IMR-90 (cell line): ENCODE measurements around the gene SOX5. TPM values are rescaled to one million over a fixed set of nuclear protein-coding genes. Genes with fewer than 3 reads are reported as not detected.

Source experiments
- ATAC-seq: fragments of 200-7000 bp; cut with Tn5 transposase; 2 replicates; pipeline ENCODE4 v1.9.1; 2020; ENCODE audit warnings: low read depth, mild to moderate bottlenecking, moderate library complexity
- BruUV-seq: library from RNA; stranded (reverse); fragments of 400-500 nt; replicated peaks from 2 replicates; lab custom pipeline; 2021; lab: Mats Ljungman, UMichigan
- CTCF ChIA-PET: fragments of 300-600 bp; formaldehyde crosslinking; extraction: SDS; loops from one replicate; lab custom pipeline; 2021; ENCODE audit warnings: antibody characterized with exemption; lab: Yijun Ruan, JAX
- POLR2A ChIA-PET: fragments of 300-600 bp; sonication (Branson Sonifier 250); formaldehyde crosslinking; loops from one replicate; lab custom pipeline; 2022; ENCODE audit warnings: antibody characterized with exemption; ENCODE audit not compliant: unreplicated experiment; lab: Charles Lee
- DNase-seq: peaks from one replicate; pipeline ENCODE4 v3.0.0; 2013
- H2AFZ ChIP-seq: replicated peaks from 2 replicates; pipeline ENCODE3; 2013; ENCODE audit warnings: low read length, mild to moderate bottlenecking; ENCODE audit not compliant: poor library complexity
- H2AK5ac ChIP-seq: 2 replicates; pipeline ENCODE4 v1.6.1; 2013; ENCODE audit warnings: low read depth, low read length, inconsistent platforms
- H2AK9ac ChIP-seq: replicated peaks from 2 replicates; pipeline ENCODE3; 2013; ENCODE audit warnings: mild to moderate bottlenecking, low read depth, low read length, moderate library complexity; ENCODE audit not compliant: poor library complexity
- H2BK120ac ChIP-seq: 2 replicates; pipeline ENCODE4 v1.6.1; 2013; ENCODE audit warnings: low read depth, low read length, inconsistent platforms
- H2BK15ac ChIP-seq: 3 replicates; pipeline ENCODE4 v1.6.1; 2013; ENCODE audit warnings: low read depth, low read length, inconsistent platforms
- H2BK20ac ChIP-seq: 2 replicates; pipeline ENCODE4 v1.6.1; 2013; ENCODE audit warnings: low read depth, mild to moderate bottlenecking, inconsistent platforms, low read length, moderate library complexity
- H2BK5ac ChIP-seq: 2 replicates; pipeline ENCODE4 v1.6.1; 2013; ENCODE audit warnings: mild to moderate bottlenecking, low read depth, low read length, inconsistent platforms; ENCODE audit not compliant: poor library complexity, severe bottlenecking
- H3K14ac ChIP-seq: replicated peaks from 2 replicates; pipeline ENCODE4 v1.6.1; 2013; ENCODE audit warnings: low read depth, low read length, inconsistent platforms
- H3K18ac ChIP-seq: 2 replicates; pipeline ENCODE4 v1.6.1; 2013; ENCODE audit warnings: low read depth, low read length, control low read depth
- H3K23ac ChIP-seq: 2 replicates; pipeline ENCODE4 v1.6.1; 2013; ENCODE audit warnings: low read depth, low read length, inconsistent platforms
- H3K27ac ChIP-seq: 2 replicates; pipeline ENCODE4 v1.5.1; 2013; ENCODE audit warnings: mild to moderate bottlenecking, control low read depth, low read length; ENCODE audit not compliant: insufficient read depth
- H3K27me3 ChIP-seq: 2 replicates; pipeline ENCODE4 v1.6.1; 2013; ENCODE audit warnings: low read length; ENCODE audit not compliant: control insufficient read depth, insufficient read depth
- H3K36me3 ChIP-seq: 2 replicates; pipeline ENCODE4 v1.6.1; 2013; ENCODE audit warnings: low read length, mixed read lengths; ENCODE audit not compliant: control insufficient read depth, insufficient read depth
- H3K4ac ChIP-seq: 2 replicates; pipeline ENCODE4 v1.6.1; 2013; ENCODE audit warnings: low read depth, low read length, inconsistent platforms
- H3K4me1 ChIP-seq: 2 replicates; pipeline ENCODE4 v1.6.1; 2013; ENCODE audit warnings: low read length, mixed read lengths; ENCODE audit not compliant: control insufficient read depth, insufficient read depth
- H3K4me2 ChIP-seq: 2 replicates; pipeline ENCODE4 v1.6.1; 2013; ENCODE audit warnings: low read depth, mild to moderate bottlenecking, control low read depth, low read length, moderate library complexity
- H3K4me3 ChIP-seq: 2 replicates; pipeline ENCODE4 v1.5.1; 2013; ENCODE audit warnings: low read depth, mild to moderate bottlenecking, control low read depth, low read length, moderate library complexity; ENCODE audit not compliant: insufficient read depth
- H3K56ac ChIP-seq: 2 replicates; pipeline ENCODE4 v1.6.1; 2013; ENCODE audit warnings: low read length, inconsistent platforms; ENCODE audit not compliant: insufficient read depth; ENCODE audit errors: extremely low read depth
- H3K79me1 ChIP-seq, 2 experiments: 2 replicates each; pipeline ENCODE4 v1.6.1; 2013; ENCODE audit warnings: low read length in 2 of 2, inconsistent platforms in 1 of 2, low read depth in 1 of 2
- H3K9ac ChIP-seq: 2 replicates; pipeline ENCODE4 v1.6.1; 2013; ENCODE audit warnings: low read depth, low read length, control low read depth
- H3K9me1 ChIP-seq: 2 replicates; pipeline ENCODE4 v1.6.1; 2013; ENCODE audit warnings: low read length, inconsistent platforms; ENCODE audit not compliant: insufficient read depth
- H3K9me3 ChIP-seq: 2 replicates; pipeline ENCODE4 v1.6.1; 2013; ENCODE audit warnings: low read length; ENCODE audit not compliant: control insufficient read depth, insufficient read depth
- H4K20me1 ChIP-seq: 2 replicates; pipeline ENCODE4 v1.6.1; 2013; ENCODE audit warnings: low read length, inconsistent platforms; ENCODE audit not compliant: insufficient read depth
- H4K5ac ChIP-seq: 2 replicates; pipeline ENCODE4 v1.6.1; 2013; ENCODE audit warnings: mild to moderate bottlenecking, low read depth, low read length, control low read depth
- H4K8ac ChIP-seq, 2 experiments: 2 replicates each; pipeline ENCODE4 v1.6.1; 2013; ENCODE audit warnings: low read depth in 2 of 2, low read length in 2 of 2, control low read depth in 1 of 2, inconsistent platforms in 1 of 2
- H4K91ac ChIP-seq: 2 replicates; pipeline ENCODE4 v1.6.1; 2013; ENCODE audit warnings: low read depth, low read length, inconsistent platforms; ENCODE audit not compliant: insufficient read depth
- BHLHE40 ChIP-seq: fragments of 150-350 bp; IDR thresholded peaks from 2 replicates; pipeline ENCODE4 v1.6.1; 2016; ENCODE audit warnings: mild to moderate bottlenecking, low read depth, low read length
- CEBPB ChIP-seq: IDR thresholded peaks from 2 replicates; pipeline ENCODE4 v1.6.1; 2012; ENCODE audit warnings: low read depth, low read length, improper control_type of control experiment
- CHD1 ChIP-seq: IDR thresholded peaks from 2 replicates; pipeline ENCODE4 v1.6.1; 2012; ENCODE audit warnings: low read depth, low read length, improper control_type of control experiment
- ELK1 ChIP-seq: fragments of 150-350 bp; IDR thresholded peaks from 2 replicates; pipeline ENCODE4 v1.6.1; 2016; ENCODE audit warnings: low read depth, mild to moderate bottlenecking, low read length, moderate library complexity, borderline replicate concordance
- FOS ChIP-seq: fragments of 150-350 bp; IDR thresholded peaks from 2 replicates; pipeline ENCODE4 v1.6.1; 2016; ENCODE audit warnings: low read depth, low read length
- MAFK ChIP-seq: IDR thresholded peaks from 2 replicates; pipeline ENCODE4 v1.6.1; 2012; ENCODE audit warnings: low read depth, low read length, improper control_type of control experiment
- MAZ ChIP-seq: IDR thresholded peaks from 2 replicates; pipeline ENCODE4 v1.6.1; 2012; ENCODE audit warnings: low read depth, mild to moderate bottlenecking, low read length, improper control_type of control experiment, moderate library complexity, borderline replicate concordance
- MXI1 ChIP-seq: IDR thresholded peaks from 2 replicates; pipeline ENCODE4 v1.6.1; 2012; ENCODE audit warnings: low read depth, mild to moderate bottlenecking, low read length, moderate library complexity, borderline replicate concordance
- NFE2L2 ChIP-seq: fragments of 150-350 bp; IDR thresholded peaks from 2 replicates; pipeline ENCODE4 v1.6.1; 2016; ENCODE audit warnings: low read depth, mild to moderate bottlenecking, low read length
- POLR2A ChIP-seq: IDR thresholded peaks from 2 replicates; pipeline ENCODE4 v1.6.1; 2012; ENCODE audit warnings: mild to moderate bottlenecking, low read depth, low read length
- RAD21 ChIP-seq: IDR thresholded peaks from 2 replicates; pipeline ENCODE4 v1.6.1; 2012; ENCODE audit warnings: low read length, improper control_type of control experiment
- RCOR1 ChIP-seq: IDR thresholded peaks from 2 replicates; pipeline ENCODE4 v1.6.1; 2012; ENCODE audit warnings: mild to moderate bottlenecking, low read length, improper control_type of control experiment; ENCODE audit not compliant: insufficient replicate concordance
- RFX5 ChIP-seq: IDR thresholded peaks from 2 replicates; pipeline ENCODE4 v1.8.0; 2012; ENCODE audit warnings: low read depth, mild to moderate bottlenecking, low read length, moderate library complexity
- SMC3 ChIP-seq: fragments of 150-350 bp; IDR thresholded peaks from 2 replicates; pipeline ENCODE4 v1.6.1; 2016; ENCODE audit warnings: low read depth, mild to moderate bottlenecking, antibody characterized with exemption, low read length, moderate library complexity
- USF2 ChIP-seq: fragments of 150-350 bp; IDR thresholded peaks from 2 replicates; pipeline ENCODE4 v1.6.1; 2017; ENCODE audit warnings: mild to moderate bottlenecking, antibody characterized with exemption, low read length, low read depth
- whole genome bisulfite sequencing, 2 experiments: methylation state at CpG; one replicate each; pipeline versions ENCODE4 v1.1.5 to v1.1.7; 2013; ENCODE audit warnings: missing lambda C conversion rate in 2 of 2; ENCODE audit not compliant: insufficient read length in 1 of 2; ENCODE audit errors: extremely low coverage in 2 of 2; 5-methylcytosine and 5-hydroxymethylcytosine counted together
- dilution Hi-C: fragments of 300-500 bp; cut with HindIII; formaldehyde crosslinking; loops from one replicate; pipeline ENCODE4 v1.14.3; 2018; ENCODE audit warnings: low sequenced_read_pairs; ENCODE audit not compliant: unreplicated experiment
- in situ Hi-C: fragments of 300-500 bp; cut with MboI; formaldehyde crosslinking; loops from 3 replicates; pipeline ENCODE4 v1.14.3; 2019; ENCODE audit warnings: low sequenced_read_pairs, inconsistent platforms, mixed read lengths
- intact Hi-C: fragments of 100-400 bp; cut with micrococcal nuclease; formaldehyde crosslinking; loops from 2 replicates; pipeline ENCODE4 v1.10.0; 2022
- polyA plus RNA-seq, 3 experiments: library from polyadenylated mRNA; depleted of rRNA; stranded (reverse); fragments of >200 nt; gene quantifications; 2 replicates each; pipeline ENCODE4 v1.2.3, GENCODE V29; 2012; ENCODE audit warnings: low replicate concordance in 1 of 3
- total RNA-seq: library from RNA; depleted of rRNA; stranded (reverse); fragments of >200 nt; gene quantifications from 2 replicates; pipeline ENCODE4 v1.2.3, GENCODE V29; 2012

The SOX5 gene
- total and polyA plus RNA-seq, 2 of the 4 experiments (the other 2 are of a cell fraction): 1.1 to 13.1 TPM

GRCh38 chr12:23670684-23671083 is 278.8 kb downstream of the SOX5 start:
- in situ Hi-C loops: no loop called here

More at GRCh38 chr12:23670684-23671083, 278.8 kb downstream of the SOX5 start:
- intact Hi-C loops (no loop called here), dilution Hi-C loops (no loop called here)
- ATAC-seq (no peak), DNase-seq (no peak)
- Histone ChIP-seq H3K9ac (no peak overlapping the region), H3K18ac (no peak overlapping the region), H3K4me2 (no peak overlapping the region), H2BK15ac (no peak overlapping the region), H2BK20ac (no peak overlapping the region), H3K23ac (no peak overlapping the region), H3K27ac (no peak overlapping the region), H3K4me3 (no peak overlapping the region), H3K36me3 (no peaks in the 10 kb centered on the region), H2BK5ac (no peak overlapping the region), H2AK9ac (no peak overlapping the region), H3K9me3 (no peaks in the 10 kb centered on the region), H4K5ac (no peak overlapping the region), H2AK5ac (no peak overlapping the region), H3K27me3 (no peaks in the 10 kb centered on the region), H3K79me1 (no peaks in the 10 kb centered on the region), H2BK120ac (no peak overlapping the region), H2AFZ (no peak overlapping the region), H3K4me1 (no peaks in the 10 kb centered on the region), H3K56ac (no peak overlapping the region), H4K91ac (no peak overlapping the region), H3K9me1 (no peaks in the 10 kb centered on the region), H3K14ac (no peak overlapping the region), H4K20me1 (no peaks in the 10 kb centered on the region), H3K4ac (no peak overlapping the region), H4K8ac (no peak overlapping the region)
- CTCF ChIA-PET: no interaction called here
- POLR2A ChIA-PET: no interaction called here
- TF ChIP-seq RCOR1: no peak
- TF ChIP-seq USF2: no peak
- no peak for TF ChIP-seq CEBPB
- TF ChIP-seq MAFK: no peak
- TF ChIP-seq MAZ: no peak
- TF ChIP-seq RAD21: no peak
- TF ChIP-seq BHLHE40: no peak
- TF ChIP-seq POLR2A: no peak
- no peak for TF ChIP-seq MXI1
- no peak for TF ChIP-seq ELK1
- TF ChIP-seq FOS: no peak
- TF ChIP-seq RFX5: no peak
- TF ChIP-seq CHD1: no peak
- TF ChIP-seq SMC3: no peak
- no peak for TF ChIP-seq NFE2L2
- WGBS, 2 experiments: no CpG with 5 or more reads among the region's 2 CpGs
- BruUV-seq: no TSS peak
